GM23248 (cell line): ENCODE data around the gene UBE2V1. TPM values are rescaled to one million over a fixed set of nuclear protein-coding genes. Genes with fewer than 3 reads are reported as not detected.
"Not testable (repeated sequence)": the region's sequence is repeated elsewhere in the genome, so short reads cannot be mapped to it uniquely, and the experiment has no call there.

Source experiments
- DNase-seq: peaks from one replicate; pipeline ENCODE4 v3.0.0-alpha.2; 2015
- H2AFZ ChIP-seq: fragments of 200-600 bp; sonication (generic); 2 replicates; pipeline ENCODE4 v1.6.1; 2016; ENCODE audit warnings: antibody characterized with exemption
- H3F3A ChIP-seq: fragments of 200-600 bp; sonication (generic); 2 replicates; pipeline ENCODE4 v1.6.1; 2016; ENCODE audit warnings: mild to moderate bottlenecking, antibody characterized with exemption, mixed run types; ENCODE audit not compliant: insufficient read depth
- H3K27ac ChIP-seq: fragments of 200-600 bp; sonication (generic); 2 replicates; pipeline ENCODE4 v1.5.1; 2016; ENCODE audit warnings: mild to moderate bottlenecking
- H3K27me3 ChIP-seq: fragments of 200-600 bp; sonication (generic); replicated peaks from 2 replicates; pipeline ENCODE4 v1.6.1; 2016; ENCODE audit warnings: mild to moderate bottlenecking; ENCODE audit not compliant: insufficient read depth
- H3K36me3 ChIP-seq: fragments of 200-600 bp; sonication (generic); 2 replicates; pipeline ENCODE4 v1.6.1; 2016; ENCODE audit warnings: low read depth, mild to moderate bottlenecking
- H3K4me1 ChIP-seq: fragments of 200-600 bp; sonication (generic); 2 replicates; pipeline ENCODE4 v1.6.1; 2016; ENCODE audit warnings: mild to moderate bottlenecking; ENCODE audit not compliant: insufficient read depth
- H3K4me2 ChIP-seq: fragments of 200-600 bp; sonication (generic); one replicate; pipeline ENCODE4 v1.6.1; 2016; ENCODE audit warnings: mild to moderate bottlenecking; ENCODE audit not compliant: unreplicated experiment
- H3K4me3 ChIP-seq: fragments of 200-600 bp; sonication (generic); 2 replicates; pipeline ENCODE4 v1.5.1; 2016; ENCODE audit warnings: mild to moderate bottlenecking
- H3K79me2 ChIP-seq: fragments of 200-600 bp; sonication (generic); 2 replicates; pipeline ENCODE4 v1.6.1; 2016; ENCODE audit warnings: mild to moderate bottlenecking; ENCODE audit not compliant: insufficient read depth
- H3K9ac ChIP-seq: fragments of 200-600 bp; sonication (generic); 2 replicates; pipeline ENCODE4 v1.6.1; 2016; ENCODE audit warnings: mild to moderate bottlenecking
- H3K9me2 ChIP-seq: fragments of 200-600 bp; sonication (generic); 2 replicates; pipeline ENCODE4 v1.6.1; 2016; ENCODE audit warnings: mixed run types, mild to moderate bottlenecking, moderate library complexity; ENCODE audit not compliant: insufficient read depth
- H3K9me3 ChIP-seq: fragments of 200-600 bp; sonication (generic); one replicate; pipeline ENCODE4 v1.6.1; 2017; ENCODE audit warnings: low read depth
- H4K20me1 ChIP-seq: fragments of 200-600 bp; sonication (generic); 2 replicates; pipeline ENCODE4 v1.6.0; 2016; ENCODE audit not compliant: insufficient read depth
- EZH2 ChIP-seq: fragments of 200-600 bp; sonication (generic); IDR thresholded peaks from 2 replicates; pipeline ENCODE4 v1.6.1; 2018; ENCODE audit warnings: antibody characterized with exemption, mild to moderate bottlenecking; ENCODE audit not compliant: insufficient read depth, poor library complexity, severe bottlenecking
- EZH2phosphoT487 ChIP-seq: fragments of 200-600 bp; sonication (generic); IDR thresholded peaks from 2 replicates; pipeline ENCODE4 v1.6.1; 2018; ENCODE audit warnings: antibody characterized with exemption, moderate library complexity, mild to moderate bottlenecking, low read depth; ENCODE audit not compliant: insufficient read depth
- WGBS, 2 experiments: methylation state at CpG; one replicate each; pipeline ENCODE4 v1.1.6; 2015 to 2017; ENCODE audit warnings: low lambda C conversion rate in 2 of 2, low coverage in 1 of 2; ENCODE audit errors: missing lambda C conversion rate in 2 of 2; 5-methylcytosine and 5-hydroxymethylcytosine counted together
- in situ Hi-C: fragments of 300-500 bp; cut with MboI; formaldehyde crosslinking; loops from 2 replicates; pipeline ENCODE4 v1.15.0; 2020
- polyA plus RNA-seq: library from polyadenylated mRNA; unstranded; fragments of >200 nt; fragmentation: Nextera tagmentation; extraction: Ambion mirVana; gene quantifications from 2 replicates; pipeline ENCODE4 v1.2.1, GENCODE V29; 2016
- total RNA-seq: library from RNA; depleted of rRNA; stranded (reverse); fragments of >200 nt; shearing (Covaris generic); gene quantifications from 2 replicates; pipeline ENCODE4 v1.2.3, GENCODE V29; 2014; rRNA removed

The UBE2V1 gene
- 41.7 and 49.1 TPM in 2 replicates for total RNA-seq
- 186 and 197 TPM in 2 replicates for polyA plus RNA-seq

DNA sequence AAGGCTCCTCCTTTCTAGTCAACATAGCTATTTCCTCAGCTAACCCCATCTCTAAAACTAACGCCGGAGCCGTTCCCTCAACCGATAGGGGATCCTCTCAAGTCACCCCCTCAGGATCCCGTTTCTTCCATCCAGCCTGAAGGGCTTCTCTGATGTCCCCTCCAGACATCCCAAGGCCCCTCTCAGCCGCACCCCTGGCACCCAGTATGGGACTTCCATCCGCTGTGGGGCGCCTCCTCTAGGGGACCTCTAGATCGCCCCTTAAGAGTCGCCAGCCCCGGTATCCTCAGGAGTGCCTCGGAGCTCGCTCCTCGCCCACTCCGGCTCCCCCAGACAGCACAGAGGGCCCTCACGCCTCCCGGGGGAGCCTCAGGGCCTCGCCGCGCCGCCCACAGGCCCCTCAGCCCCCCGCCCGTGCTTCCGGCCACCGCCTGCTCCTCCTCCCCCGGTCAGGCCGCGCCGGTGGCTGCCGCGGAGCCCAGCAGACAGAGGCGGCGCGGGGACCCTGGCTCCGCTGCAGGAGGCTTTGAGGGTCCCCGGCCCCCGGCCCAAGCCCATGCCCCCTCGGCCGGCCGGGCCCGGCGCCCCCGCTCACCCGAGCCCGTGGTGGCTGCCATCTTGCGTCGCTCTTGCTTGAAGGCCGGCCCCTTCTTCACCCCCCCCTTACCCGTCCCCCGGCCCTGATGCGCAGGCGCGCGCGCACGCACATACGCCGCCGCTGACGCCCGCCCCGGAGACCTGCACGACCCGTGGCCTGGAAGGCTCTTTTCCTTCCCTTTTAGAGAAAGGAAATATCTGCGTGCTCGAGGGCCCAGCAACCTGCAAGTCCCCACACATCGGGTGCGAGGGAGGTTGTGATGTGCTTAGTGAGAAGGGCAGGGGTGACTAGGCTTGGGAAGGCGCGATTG lies at the start of gene UBE2V1:
TSS of gene UBE2V1 (minus strand) at position 639 of the 908 bp plus-strand sequence. CDS start at position 617, 22 bp downstream.
- Histone ChIP-seq H4K20me1 (peaks cover 22% of the 10 kb centered on the region), H3K9me3 (no peaks in the 10 kb centered on the region), H3K79me2 (peaks cover 75% of the 10 kb centered on the region), H2AFZ (peak within 1 kb of the TSS; percentile 89), H3F3A (peaks cover 59% of the 10 kb centered on the region), H3K4me3 (peak within 1 kb of the TSS; percentile 91), H3K9me2 (no peaks in the 10 kb centered on the region), H3K4me1 (peaks cover 48% of the 10 kb centered on the region), H3K9ac (peak within 1 kb of the TSS; percentile 98), H3K36me3 (no peaks in the 10 kb centered on the region), H3K27me3 (no peaks in the 10 kb centered on the region), H3K4me2 (peak within 1 kb of the TSS; percentile 98), H3K27ac (peak within 1 kb of the TSS; percentile 92)
- 1% methylated on average over 31 to 63 of the region's 70 CpGs for WGBS, 2 experiments
- DNase-seq = peak; percentile 95
- no peak for TF ChIP-seq EZH2
- TF ChIP-seq EZH2phosphoT487 = no peak
- in situ Hi-C loops = no loop called here

DNA sequence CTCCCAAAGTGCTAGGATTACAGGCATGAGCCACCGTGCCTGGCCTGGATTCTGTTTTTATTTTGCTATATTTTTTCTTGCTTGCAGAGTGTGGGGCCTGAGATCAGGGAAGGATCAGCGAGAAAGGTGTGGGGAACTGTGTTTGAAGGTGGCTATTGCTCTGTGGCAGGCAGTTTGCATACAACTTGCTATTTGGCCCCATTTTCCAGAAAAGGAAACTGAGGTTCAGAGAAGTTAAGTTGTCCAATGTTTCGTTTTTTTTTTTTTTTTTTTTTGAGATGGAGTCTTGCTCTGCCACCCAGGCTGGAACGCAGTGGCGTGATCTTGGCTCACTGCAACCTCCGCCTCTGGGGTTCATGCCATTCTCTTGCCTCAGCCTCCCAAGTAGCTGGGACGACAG lies 48.5 kb upstream of the UBE2V1 start:
- H3K36me3 ChIP-seq, H3K9me3 ChIP-seq, H3K27me3 ChIP-seq, H3K27ac ChIP-seq, H2AFZ ChIP-seq, in situ Hi-C loops, H3K9me2 ChIP-seq, H3K9ac ChIP-seq, H3K79me2 ChIP-seq, H3K4me3 ChIP-seq, H3K4me2 ChIP-seq, H4K20me1 ChIP-seq, DNase-seq: not testable (repeated sequence)
- WGBS, 2 experiments = 89 to 97% methylated on average over 4 to 7 of the region's 7 CpGs
- H3F3A ChIP-seq = peaks cover 26% of the 10 kb centered on the region
- peaks cover 26% of the 10 kb centered on the region for H3K4me1 ChIP-seq

GRCh38 chr20:50153500-50154377 lies 40.8 kb upstream of the UBE2V1 start, which contains the start of gene PEDS1:
Gene PEDS1, minus strand, starts transcription at chr20:50153723. Its CDS starts 86 bp downstream, at chr20:50153637.
- peak; percentile 98 for DNase-seq

DNA sequence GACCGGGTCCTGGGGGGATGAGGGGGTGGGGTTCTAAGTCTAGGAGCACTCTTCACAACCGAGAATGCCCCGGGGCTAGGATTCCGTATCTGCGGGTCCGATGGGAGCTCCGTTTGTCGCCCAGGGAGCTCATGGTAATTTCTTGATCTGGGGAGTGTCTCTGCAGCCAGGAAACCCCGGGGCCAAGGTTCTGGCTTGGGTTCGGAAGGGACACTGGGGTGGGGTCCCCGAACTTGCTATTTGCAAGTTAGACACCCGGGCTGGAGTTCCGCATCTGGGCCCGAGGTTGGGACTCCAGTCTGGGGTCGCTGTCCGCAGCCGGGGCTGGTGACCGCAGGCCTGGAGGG lies 40.2 kb upstream of the UBE2V1 start:
- Histone ChIP-seq H3K9me2 (no peaks in the 10 kb centered on the region), H3K27me3 (no peaks in the 10 kb centered on the region), H3K4me3 (peak overlapping the region; percentile 82), H4K20me1 (no peaks in the 10 kb centered on the region), H3K4me1 (peaks cover 28% of the 10 kb centered on the region), H3F3A (no peaks in the 10 kb centered on the region), H2AFZ (peak overlapping the region; percentile 70), H3K27ac (peak overlapping the region; percentile 61), H3K36me3 (no peaks in the 10 kb centered on the region), H3K79me2 (peaks cover 53% of the 10 kb centered on the region), H3K9me3 (no peaks in the 10 kb centered on the region), H3K4me2 (peak overlapping the region; percentile 94), H3K9ac (peak overlapping the region; percentile 90)
- in situ Hi-C loops = no loop called here
- WGBS, 2 experiments = 1% methylated on average over 15 to 18 of the region's 18 CpGs
- peak; percentile 43 for DNase-seq
- TF ChIP-seq EZH2phosphoT487 = no peak

More at GRCh38 chr20:50153500-50154377, 40.8 kb upstream of the UBE2V1 start, which contains the start of gene PEDS1:
- in situ Hi-C loops = no loop called here
- H3K4me1 ChIP-seq = peaks cover 28% of the 10 kb centered on the region
- H3F3A ChIP-seq = no peaks in the 10 kb centered on the region
- H2AFZ ChIP-seq = peak within 1 kb of the TSS; percentile 74
- no peaks in the 10 kb centered on the region for H3K9me2 ChIP-seq
- WGBS, 2 experiments = 1 to 3% methylated on average over 48 to 77 of the region's 99 CpGs
- H3K9me3 ChIP-seq = no peaks in the 10 kb centered on the region
- peak within 1 kb of the TSS; percentile 94 for H3K4me2 ChIP-seq
- peak within 1 kb of the TSS; percentile 82 for H3K4me3 ChIP-seq
- no peak for TF ChIP-seq EZH2phosphoT487
- no peak for TF ChIP-seq EZH2
- H3K27ac ChIP-seq = peak within 1 kb of the TSS; percentile 61
- H3K36me3 ChIP-seq = no peaks in the 10 kb centered on the region
- H3K79me2 ChIP-seq = peaks cover 47% of the 10 kb centered on the region
- no peaks in the 10 kb centered on the region for H4K20me1 ChIP-seq
- no peaks in the 10 kb centered on the region for H3K27me3 ChIP-seq
- H3K9ac ChIP-seq = peak within 1 kb of the TSS; percentile 90
